ENCODE results near the gene ARL8A. TPM values are rescaled to one million over a fixed set of nuclear protein-coding genes. Genes with fewer than 3 reads are reported as not detected.

Gene ARL8A
- total RNA-seq, 1 experiment from 2014 or later = 45.6 TPM

GRCh38 chr1:202148391-202148790 lies 3.9 kb upstream of the ARL8A start:
- Histone ChIP-seq H4K20me1 (ENCODE audit: insufficient read depth) (no peaks in the 10 kb centered on the region), H3K27ac (ENCODE audit: low read depth, low read length) (no peak overlapping the region), H3K36me3 (ENCODE audit: control insufficient read depth in 1 of 2, insufficient read depth in 2 of 2, low read length in 2 of 2) (no peaks in the 10 kb centered on the region), H3K4me1 (ENCODE audit: control insufficient read depth in 1 of 2, insufficient read depth in 2 of 2, low read length in 2 of 2) (peaks cover 0 to 13% of the 10 kb centered on the region in 2 experiments; a peak in 2 of 4 replicates), H3K4me3 (replicated peaks in 1 of 2; ENCODE audit: low read depth in 1 of 2, low read length in 2 of 2) (no peak overlapping the region), H3K9me2 (ENCODE audit: insufficient read depth) (no peaks in the 10 kb centered on the region), H3K27me3 (ENCODE audit: insufficient read depth, low read length) (no peaks in the 10 kb centered on the region), H3K4me2 (ENCODE audit: low read length) (no peak overlapping the region), H3K9me3 (ENCODE audit: control insufficient read depth in 1 of 2, insufficient read depth in 1 of 2, low read depth in 1 of 2, low read length in 2 of 2) (no peaks in the 10 kb centered on the region), H2AFZ (ENCODE audit: low read depth, low read length, poor library complexity, severe bottlenecking) (no peak overlapping the region), H3K79me2 (ENCODE audit: insufficient read depth, low read length) (peaks cover 7% of the 10 kb centered on the region), H3K9ac (ENCODE audit: low read length) (no peak overlapping the region)
- RAD21 ChIA-PET (ENCODE audit: low non-redundant PET in 1 of 2, low total read pairs in 2 of 2, uncharacterized antibody in 2 of 2, unreplicated experiment in 2 of 2) = no interaction called here
- TF ChIP-seq SIN3A (IDR thresholded peaks at IDR 0.05; ENCODE audit: low read depth) (no peak), EZH2 (IDR thresholded peaks at IDR 0.05) (no peak), JUND (IDR thresholded peaks at IDR 0.05) (no peak), TCF7L2 (IDR thresholded peaks at IDR 0.05; ENCODE audit: borderline replicate concordance, extremely low read depth, insufficient read depth, insufficient read length) (no peak), YY1 (IDR thresholded peaks at IDR 0.05; ENCODE audit: extremely low read depth, insufficient replicate concordance, low read depth, low read length) (no peak), ELF1 (IDR thresholded peaks at IDR 0.05; ENCODE audit: borderline replicate concordance, low read depth) (no peak), ZNF274 (IDR thresholded peaks at IDR 0.05; ENCODE audit: low read depth, low read length) (no peak), SP1 (IDR thresholded peaks at IDR 0.05; ENCODE audit: low read depth) (no peak), FOSL1 (IDR thresholded peaks at IDR 0.05; ENCODE audit: low read depth) (no peak), POLR2A (IDR thresholded peaks at IDR 0.05; ENCODE audit: borderline replicate concordance, extremely low read depth, insufficient read depth, insufficient read length) (no peak), ZFX (IDR thresholded peaks at IDR 0.05) (no peak), ATF3 (IDR thresholded peaks at IDR 0.05) (no peak), POLR2AphosphoS5 (IDR thresholded peaks at IDR 0.05; ENCODE audit: low read depth, low read length) (no peak)
- TF ChIP-seq, protein P1, sequence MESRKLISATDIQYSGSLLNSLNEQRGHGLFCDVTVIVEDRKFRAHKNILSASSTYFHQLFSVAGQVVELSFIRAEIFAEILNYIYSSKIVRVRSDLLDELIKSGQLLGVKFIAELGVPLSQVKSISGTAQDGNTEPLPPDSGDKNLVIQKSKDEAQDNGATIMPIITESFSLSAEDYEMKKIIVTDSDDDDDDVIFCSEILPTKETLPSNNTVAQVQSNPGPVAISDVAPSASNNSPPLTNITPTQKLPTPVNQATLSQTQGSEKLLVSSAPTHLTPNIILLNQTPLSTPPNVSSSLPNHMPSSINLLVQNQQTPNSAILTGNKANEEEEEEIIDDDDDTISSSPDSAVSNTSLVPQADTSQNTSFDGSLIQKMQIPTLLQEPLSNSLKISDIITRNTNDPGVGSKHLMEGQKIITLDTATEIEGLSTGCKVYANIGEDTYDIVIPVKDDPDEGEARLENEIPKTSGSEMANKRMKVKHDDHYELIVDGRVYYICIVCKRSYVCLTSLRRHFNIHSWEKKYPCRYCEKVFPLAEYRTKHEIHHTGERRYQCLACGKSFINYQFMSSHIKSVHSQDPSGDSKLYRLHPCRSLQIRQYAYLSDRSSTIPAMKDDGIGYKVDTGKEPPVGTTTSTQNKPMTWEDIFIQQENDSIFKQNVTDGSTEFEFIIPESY (IDR thresholded peaks at IDR 0.05; ENCODE audit: extremely low read depth, insufficient replicate concordance, low read length) = no peak
- DNase-seq (ENCODE audit: low read depth, low spot score) (no peak), ATAC-seq (no peak)
- POLR2A ChIA-PET = no interaction called here
- intact Hi-C loops (cut with micrococcal nuclease) = no loop called here
- no TSS peak for BruUV-seq (replicated peaks)
- CTCF ChIA-PET = interaction anchor here (0.7 kb wide), 1 partner anchor 144 kb away, joined by 4 read pairs; no protein-coding TSS in a partner anchor
